ENCODE results near the gene B3GALT6.

Gene B3GALT6

GRCh38 chr1:1215881-1216605, 16.0 kb upstream of the B3GALT6 start:
- in situ Hi-C loops (cut with HindIII; ENCODE audit: low pct_ligation_motif_present, low sequenced_read_pairs) = no loop called here
- Histone ChIP-seq H3K27ac (no peak overlapping the region), H3K36me3 (replicated peaks) (peaks cover 40% of the 10 kb centered on the region), H3K27me3 (replicated peaks) (no peaks in the 10 kb centered on the region), H3K4me3 (ENCODE audit: low read depth, low read length) (no peak overlapping the region)
- TF ChIP-seq, protein P1, sequence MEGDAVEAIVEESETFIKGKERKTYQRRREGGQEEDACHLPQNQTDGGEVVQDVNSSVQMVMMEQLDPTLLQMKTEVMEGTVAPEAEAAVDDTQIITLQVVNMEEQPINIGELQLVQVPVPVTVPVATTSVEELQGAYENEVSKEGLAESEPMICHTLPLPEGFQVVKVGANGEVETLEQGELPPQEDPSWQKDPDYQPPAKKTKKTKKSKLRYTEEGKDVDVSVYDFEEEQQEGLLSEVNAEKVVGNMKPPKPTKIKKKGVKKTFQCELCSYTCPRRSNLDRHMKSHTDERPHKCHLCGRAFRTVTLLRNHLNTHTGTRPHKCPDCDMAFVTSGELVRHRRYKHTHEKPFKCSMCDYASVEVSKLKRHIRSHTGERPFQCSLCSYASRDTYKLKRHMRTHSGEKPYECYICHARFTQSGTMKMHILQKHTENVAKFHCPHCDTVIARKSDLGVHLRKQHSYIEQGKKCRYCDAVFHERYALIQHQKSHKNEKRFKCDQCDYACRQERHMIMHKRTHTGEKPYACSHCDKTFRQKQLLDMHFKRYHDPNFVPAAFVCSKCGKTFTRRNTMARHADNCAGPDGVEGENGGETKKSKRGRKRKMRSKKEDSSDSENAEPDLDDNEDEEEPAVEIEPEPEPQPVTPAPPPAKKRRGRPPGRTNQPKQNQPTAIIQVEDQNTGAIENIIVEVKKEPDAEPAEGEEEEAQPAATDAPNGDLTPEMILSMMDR (IDR thresholded peaks at IDR 0.05; ENCODE audit: low read depth, low read length, missing control alignments) = no peak
- no peak for DNase-seq

GRCh38 chr1:1216770-1217620, 15.0 kb upstream of the B3GALT6 start:
- in situ Hi-C loops (cut with HindIII; ENCODE audit: low pct_ligation_motif_present, low sequenced_read_pairs) = no loop called here
- H3K36me3 ChIP-seq (replicated peaks) = peaks cover 48% of the 10 kb centered on the region
- no peak overlapping the region for H3K27ac ChIP-seq
- H3K4me3 ChIP-seq (ENCODE audit: low read depth, low read length) = no peak overlapping the region
- H3K27me3 ChIP-seq (replicated peaks) = no peaks in the 10 kb centered on the region
- DNase-seq = no peak
- TF ChIP-seq, protein P1 (IDR thresholded peaks at IDR 0.05; ENCODE audit: low read depth, low read length, missing control alignments) = no peak

- TF ChIP-seq, protein P1 (IDR thresholded peaks at IDR 0.05; ENCODE audit: low read depth, low read length, missing control alignments) = no peak
- H3K27ac ChIP-seq = no peak overlapping the region
- in situ Hi-C loops (cut with HindIII; ENCODE audit: low pct_ligation_motif_present, low sequenced_read_pairs) = no loop called here
These were observed 14.2 kb upstream of the B3GALT6 start for GRCh38 chr1:1217621-1218523.

GRCh38 chr1:1218524-1219200, 13.4 kb upstream of the B3GALT6 start:
- H3K36me3 ChIP-seq (replicated peaks) = peaks cover 61% of the 10 kb centered on the region
- H3K27ac ChIP-seq = no peak overlapping the region
- in situ Hi-C loops (cut with HindIII; ENCODE audit: low pct_ligation_motif_present, low sequenced_read_pairs) = no loop called here
- TF ChIP-seq, protein P1 (IDR thresholded peaks at IDR 0.05; ENCODE audit: low read depth, low read length, missing control alignments) = no peak
- H3K27me3 ChIP-seq (replicated peaks) = no peaks in the 10 kb centered on the region
- no peak overlapping the region for H3K4me3 ChIP-seq (ENCODE audit: low read depth, low read length)
- DNase-seq = no peak

More at GRCh38 chr1:1217621-1218523, 14.2 kb upstream of the B3GALT6 start:
- peaks cover 55% of the 10 kb centered on the region for H3K36me3 ChIP-seq (replicated peaks)
- no peak overlapping the region for H3K4me3 ChIP-seq (ENCODE audit: low read depth, low read length)
- no peak for DNase-seq
- H3K27me3 ChIP-seq (replicated peaks) = no peaks in the 10 kb centered on the region

- in situ Hi-C loops (cut with HindIII; ENCODE audit: low pct_ligation_motif_present, low sequenced_read_pairs) = no loop called here
- Histone ChIP-seq H3K27ac (no peak overlapping the region), H3K36me3 (replicated peaks) (peaks cover 64% of the 10 kb centered on the region), H3K27me3 (replicated peaks) (no peaks in the 10 kb centered on the region), H3K4me3 (ENCODE audit: low read depth, low read length) (no peak overlapping the region)
- DNase-seq = no peak
- TF ChIP-seq, protein P1 (IDR thresholded peaks at IDR 0.05; ENCODE audit: low read depth, low read length, missing control alignments) = no peak
These were observed 12.7 kb upstream of the B3GALT6 start for GRCh38 chr1:1219341-1219740.
